ENCODE results near the gene HIP1R.

The HIP1R gene

GRCh38 chr12:122860854-122861586 is 25.8 kb downstream of the HIP1R start:
- no peak for DNase-seq

GRCh38 chr12:122861587-122861970 is 26.3 kb downstream of the HIP1R start:
- no peak for DNase-seq

GRCh38 chr12:122862110-122862634 is 26.9 kb downstream of the HIP1R start:
- no peak for DNase-seq

GRCh38 chr12:122862872-122863701 is 27.8 kb downstream of the HIP1R start:
- peak; percentile 8 for DNase-seq

DNA sequence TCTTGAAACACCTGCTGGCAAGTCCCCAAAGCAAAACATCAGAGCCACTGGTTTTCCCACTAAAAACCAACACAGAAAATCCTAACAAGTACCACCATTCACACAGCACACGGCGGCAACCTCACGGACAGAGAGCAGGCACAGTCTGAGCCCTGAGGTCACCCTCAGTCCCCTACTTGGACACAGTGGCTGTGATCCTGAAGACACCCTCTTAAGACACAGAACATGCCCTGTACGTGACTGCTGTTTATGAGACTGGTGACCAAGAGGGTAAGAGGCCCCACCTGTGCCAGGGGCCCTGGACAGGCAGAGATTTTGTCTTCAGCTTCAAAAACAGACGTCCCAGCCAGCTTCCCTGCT is 29.6 kb downstream of the HIP1R start:
- DNase-seq = no peak

DNA sequence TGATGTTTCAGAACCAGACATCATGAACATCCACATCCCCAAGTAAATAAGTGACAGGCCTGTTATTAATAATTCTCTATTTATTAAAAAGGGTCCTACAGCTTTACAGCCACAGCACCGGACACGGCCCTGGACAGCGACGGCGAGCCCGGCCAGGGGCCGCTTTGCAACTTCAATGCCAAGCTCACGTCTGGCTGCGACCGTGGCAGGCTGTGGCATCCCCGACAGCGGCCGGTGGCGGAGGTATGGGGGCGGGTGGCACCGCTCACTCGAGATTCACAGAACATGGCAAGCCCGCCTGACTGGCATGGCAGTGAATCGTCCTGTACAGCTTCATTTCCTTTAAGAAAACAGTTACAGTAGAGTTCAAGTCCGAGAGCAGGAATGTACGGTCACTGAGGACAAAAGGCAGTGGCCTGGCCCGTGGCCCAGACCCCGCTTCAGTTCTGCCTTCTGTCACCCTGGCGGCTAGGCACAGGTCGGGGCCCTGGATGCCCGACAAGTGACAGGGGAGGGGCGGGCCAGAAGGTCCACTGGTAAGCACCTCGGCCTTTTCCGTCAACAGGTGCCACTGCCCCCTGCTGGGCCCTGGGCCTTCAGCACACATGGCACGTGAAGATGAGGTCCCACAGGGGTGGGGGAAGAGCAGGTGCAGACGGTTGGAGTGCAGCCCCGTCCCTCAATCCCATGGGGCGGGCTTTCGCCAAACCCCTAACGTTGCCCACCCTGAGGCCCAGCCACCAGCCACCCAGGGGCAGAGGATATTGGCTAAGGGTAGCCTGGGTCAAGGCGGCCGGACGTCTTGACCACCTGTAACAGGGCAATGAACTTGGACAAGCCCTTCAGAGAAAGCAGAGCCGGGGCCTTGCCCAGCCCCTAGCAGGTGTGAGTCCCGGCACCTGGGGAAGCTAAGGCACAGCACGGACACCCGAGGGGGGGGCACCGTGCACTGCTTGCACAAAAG is 30.3 kb downstream of the HIP1R start:
- no peak for DNase-seq

GRCh38 chr12:122866379-122866778 is 31.1 kb downstream of the HIP1R start:
- no peak for DNase-seq

DNA sequence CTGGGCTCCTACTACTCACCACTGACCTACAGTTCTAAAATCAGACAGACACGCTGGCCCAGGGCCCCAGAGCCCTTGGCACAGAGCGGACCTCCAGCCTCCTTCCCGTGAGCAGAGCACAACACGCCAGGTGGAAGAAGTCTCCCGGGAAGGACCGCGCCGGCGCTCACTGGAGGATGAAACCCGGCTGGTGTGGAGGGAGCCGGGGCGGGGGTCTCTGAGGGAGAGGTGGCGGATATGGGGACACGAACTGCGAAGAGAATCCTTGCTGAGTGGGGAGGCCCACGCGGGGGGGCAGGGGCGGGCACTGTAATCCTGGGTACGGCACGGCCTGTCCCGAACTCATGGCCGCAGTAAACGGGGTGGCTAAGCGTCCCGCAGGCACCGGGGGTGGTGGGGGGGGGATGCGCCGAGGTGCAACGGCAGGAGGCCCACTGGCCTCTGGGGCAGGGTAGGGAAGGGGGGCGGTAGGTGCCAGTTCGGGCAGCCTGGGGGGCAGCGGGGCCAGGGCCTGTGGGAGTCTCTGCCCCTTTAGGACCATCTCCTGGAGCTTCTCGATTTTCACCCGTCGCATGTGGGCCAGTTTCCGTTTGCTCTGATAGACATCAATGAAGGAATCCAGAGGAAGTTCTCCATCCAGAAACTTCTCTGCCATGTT is 31.8 kb downstream of the HIP1R start:
- DNase-seq = no peak

DNA sequence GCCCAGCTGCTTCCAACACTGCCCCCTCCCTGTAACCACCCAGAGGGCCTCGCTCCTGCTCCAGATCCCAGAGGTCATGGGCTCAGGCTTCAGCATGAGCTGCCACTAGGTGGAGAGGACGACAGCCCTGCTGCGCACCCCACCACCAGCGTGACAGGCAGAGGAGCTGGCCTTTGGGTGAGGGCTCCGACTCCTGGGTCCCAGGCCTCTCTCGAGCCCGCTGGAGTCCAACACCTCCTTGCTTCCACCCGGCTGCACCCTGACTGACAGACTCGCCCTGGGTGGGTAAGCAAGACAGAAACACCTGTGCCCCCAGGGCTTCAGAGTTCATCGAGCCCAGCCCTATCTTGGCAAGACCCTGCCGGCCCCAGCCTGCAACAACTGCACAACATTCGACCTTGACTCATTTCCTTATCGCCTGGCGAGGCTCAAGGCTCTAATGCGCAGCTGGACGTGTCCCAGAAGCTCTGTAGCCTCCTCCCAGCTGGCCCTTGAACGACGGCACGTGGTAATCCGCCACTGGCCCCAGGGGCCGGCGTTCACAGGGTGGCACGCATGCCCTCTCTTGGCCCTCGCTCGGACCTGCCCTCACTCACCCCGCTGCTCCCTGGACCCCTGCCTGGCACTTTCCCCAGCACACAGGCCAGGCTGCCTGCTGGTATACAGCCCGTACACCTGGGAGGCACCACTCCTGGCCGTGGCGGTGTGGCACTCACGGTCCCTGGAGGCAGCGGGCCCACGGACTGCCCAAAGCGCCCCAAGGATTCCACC is 32.6 kb downstream of the HIP1R start:
- no peak for DNase-seq

DNA sequence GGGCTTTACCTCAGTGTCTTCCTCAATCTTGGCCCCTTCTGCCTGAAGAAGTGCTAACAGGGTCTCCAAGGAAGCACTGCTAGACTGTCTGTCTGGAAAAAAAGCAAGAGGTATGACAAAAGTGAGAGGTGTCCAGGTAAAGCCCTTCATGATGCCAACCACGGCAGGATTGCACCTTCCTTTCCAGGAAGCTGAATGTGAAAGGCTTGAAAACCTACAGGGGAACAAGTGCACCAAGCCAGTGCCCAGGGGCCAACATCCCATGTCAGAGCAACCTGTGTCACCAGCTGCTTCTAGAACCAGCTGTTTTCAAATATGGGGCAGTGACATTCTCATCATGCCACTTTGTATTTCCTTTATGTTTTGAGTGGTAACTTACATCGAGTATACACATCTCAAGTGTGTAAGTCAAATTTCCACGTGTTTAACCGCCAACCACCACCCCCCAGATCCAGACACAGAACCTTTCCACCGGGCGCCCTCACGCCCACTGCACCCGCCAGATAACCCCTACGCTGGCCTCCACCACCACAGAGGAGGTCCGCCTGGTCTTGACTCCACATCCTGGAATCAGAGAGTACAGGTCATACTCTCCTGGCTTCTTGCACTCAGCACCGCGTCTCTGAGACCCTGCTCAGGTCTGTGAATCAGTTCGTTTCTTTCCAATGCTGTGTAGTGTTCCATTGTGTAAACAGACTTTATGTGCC is 33.4 kb downstream of the HIP1R start:
- no peak for DNase-seq

DNA sequence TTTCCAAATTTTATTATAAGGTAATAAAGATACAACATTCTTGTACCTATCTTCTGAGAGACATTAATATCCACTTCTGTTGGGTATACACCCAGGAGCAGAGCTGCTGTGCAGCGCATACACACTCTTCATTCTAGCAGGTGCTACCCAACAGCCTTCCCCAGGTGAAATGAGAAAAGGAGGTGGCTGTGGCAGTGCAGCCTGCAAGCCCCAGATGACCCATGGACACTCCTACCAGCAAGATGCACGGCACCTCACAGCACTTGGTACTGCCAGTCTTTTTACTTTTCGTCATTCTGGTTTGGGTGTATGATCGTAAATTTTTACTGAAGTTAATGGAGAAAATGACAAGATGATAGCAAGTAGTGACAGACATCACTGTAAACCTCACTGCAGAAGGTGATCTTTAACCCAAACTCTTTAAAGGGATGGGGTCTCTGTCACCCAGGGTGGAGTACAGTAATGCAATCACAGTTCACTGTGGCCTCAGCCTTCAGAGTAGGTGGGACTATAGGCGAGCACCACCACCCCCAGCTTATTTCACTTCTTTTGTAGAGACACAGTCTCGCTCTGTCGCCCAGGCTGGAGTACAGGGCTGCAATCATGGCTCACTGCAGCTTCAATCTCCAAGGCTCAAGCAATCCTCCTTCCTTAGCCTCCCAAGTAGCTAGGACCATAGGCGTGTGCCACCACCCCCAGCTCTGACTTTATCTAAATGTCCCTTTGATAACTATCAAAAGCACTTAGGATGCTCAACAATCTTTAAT is 34.1 kb downstream of the HIP1R start:
- no peak for DNase-seq

- DNase-seq = no peak
These were observed 35.0 kb downstream of the HIP1R start for GRCh38 chr12:122870163-122870842.

DNA sequence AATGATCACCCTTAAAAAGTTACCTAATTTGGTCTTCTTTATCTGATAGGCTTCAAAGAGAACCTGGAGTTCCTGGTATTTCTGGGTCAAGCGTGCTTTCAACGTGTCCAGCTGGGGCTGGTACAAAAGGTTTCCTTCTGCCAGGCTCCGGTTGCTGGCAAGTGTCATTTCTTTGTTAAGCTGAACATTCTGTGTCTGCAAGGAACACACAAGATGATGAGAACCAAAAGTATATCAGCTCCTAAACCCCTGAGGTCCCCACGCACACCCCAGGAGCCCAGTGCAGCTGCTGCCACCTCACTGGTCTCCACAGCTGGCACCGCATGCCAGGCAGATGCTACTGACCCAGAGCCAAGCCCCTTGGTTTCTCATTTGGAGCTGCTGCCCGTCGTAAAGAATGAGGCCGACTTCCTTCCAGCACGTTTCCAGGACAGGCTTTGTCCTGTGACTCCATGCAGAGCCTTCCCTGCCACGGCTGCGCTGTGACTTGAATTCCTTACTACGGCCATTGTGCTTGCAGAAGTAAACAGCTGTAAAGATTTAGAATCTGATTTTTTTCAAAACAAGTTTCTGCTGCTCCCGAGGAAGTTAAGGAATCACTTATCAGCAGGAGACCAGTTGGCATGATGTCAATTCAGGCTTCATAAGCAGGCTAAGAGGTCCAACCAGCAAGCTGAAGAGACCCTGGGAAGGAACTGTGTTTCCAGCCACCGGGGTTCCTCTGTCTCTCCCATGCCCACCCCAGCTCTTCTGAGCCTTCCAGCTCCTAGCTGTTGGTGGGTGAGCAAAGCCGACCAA is 35.8 kb downstream of the HIP1R start:
- no peak for DNase-seq

DNA sequence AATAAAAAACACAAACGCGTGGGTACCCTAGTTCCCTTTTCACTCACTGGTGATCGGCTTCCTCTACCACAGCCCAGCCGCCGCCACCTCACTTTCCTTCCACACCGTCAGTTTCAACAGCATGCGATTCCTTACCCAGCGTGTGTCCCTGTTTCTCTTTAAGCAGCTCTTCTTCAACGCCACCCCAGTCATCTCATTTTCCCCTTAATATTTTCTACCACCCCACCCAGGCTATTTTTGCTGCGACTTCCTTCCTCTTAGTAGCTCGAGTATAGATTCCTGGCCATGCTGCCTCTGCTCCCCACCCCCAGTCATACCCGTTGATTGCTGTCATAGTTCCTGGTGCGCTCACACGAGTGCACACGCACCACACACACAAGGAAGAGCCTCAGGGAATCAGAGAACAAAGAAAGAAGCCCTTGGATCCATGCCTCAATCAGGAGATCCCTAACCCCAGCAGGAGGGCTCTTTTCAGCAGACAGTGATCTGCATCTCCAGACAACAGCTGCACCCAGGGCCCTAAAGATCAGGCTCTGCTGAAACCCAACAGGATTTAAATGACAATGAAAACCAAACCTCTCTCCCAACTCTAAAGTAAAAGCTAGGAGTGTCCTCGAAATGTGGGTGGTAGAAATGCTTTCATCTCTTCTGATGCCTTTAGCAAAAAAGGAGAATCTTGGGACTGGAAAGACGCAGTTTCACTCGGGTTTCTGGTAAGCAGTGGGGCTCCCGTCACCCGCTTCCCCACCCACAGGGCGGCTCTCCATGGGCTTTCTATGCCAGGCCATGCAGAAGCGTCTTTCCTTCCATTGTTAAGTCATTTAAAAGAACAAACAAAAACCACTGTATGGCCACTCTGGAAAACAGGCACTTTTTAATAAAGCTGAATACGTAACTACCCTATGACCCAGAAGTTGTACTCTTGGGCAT is 36.9 kb downstream of the HIP1R start:
- no peak for DNase-seq

DNA sequence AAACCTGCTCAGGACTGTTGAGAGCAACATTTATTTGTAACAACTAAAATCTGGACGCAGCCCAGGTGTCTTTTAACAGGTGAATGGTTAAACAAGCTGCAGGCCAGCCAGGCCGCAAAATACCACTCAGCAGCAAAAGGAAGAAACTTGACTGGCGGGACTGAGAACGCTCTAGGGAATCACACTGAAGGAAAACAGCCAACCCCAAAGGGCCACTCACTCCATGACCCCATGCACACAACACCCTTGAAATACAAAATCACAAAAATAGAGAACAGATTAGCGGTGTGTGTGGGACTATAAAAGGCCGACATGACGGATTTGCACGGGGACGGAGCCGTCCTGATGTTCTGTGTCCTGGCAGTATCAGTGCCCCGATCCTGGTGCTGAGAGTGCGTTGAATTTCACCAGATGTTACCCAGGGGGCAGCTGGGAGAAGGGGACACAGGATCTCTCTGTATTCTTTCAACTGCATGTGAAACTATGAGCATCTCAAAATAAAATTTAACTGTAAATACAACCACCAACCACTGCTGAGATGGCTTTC is 37.6 kb downstream of the HIP1R start:
- no peak for DNase-seq

GRCh38 chr12:122873540-122873939 is 38.3 kb downstream of the HIP1R start:
- no peak for DNase-seq

- DNase-seq = no peak
These were observed 38.8 kb downstream of the HIP1R start for GRCh38 chr12:122874081-122874480.
